ENCODE data around the gene IL4R.

Gene IL4R

GRCh38 chr16:27303256-27304100 is 10.3 kb upstream of the IL4R start:
- Histone ChIP-seq H3K9me3 (ENCODE audit: insufficient read depth, low read depth, low read length) (no peaks in the 10 kb centered on the region), H3K79me2 (ENCODE audit: control insufficient read depth, insufficient read depth, low read length, poor library complexity) (no peaks in the 10 kb centered on the region), H4K12ac (ENCODE audit: low read depth, low read length) (no peak overlapping the region), H2AFZ (ENCODE audit: insufficient read depth, low read length, poor library complexity) (no peak overlapping the region), H3K4ac (ENCODE audit: low read depth, low read length) (no peak overlapping the region), H2AK5ac (ENCODE audit: low read length) (no peak overlapping the region), H2BK12ac (ENCODE audit: low read length) (no peak overlapping the region), H3K27ac (ENCODE audit: low read depth, low read length) (no peak overlapping the region), H3K4me1 (ENCODE audit: control insufficient read depth in 1 of 2, insufficient read depth in 2 of 2, low read length in 2 of 2) (no peaks in the 10 kb centered on the region), H3K79me1 (ENCODE audit: low read length) (no peaks in the 10 kb centered on the region), H2BK5ac (ENCODE audit: low read depth, low read length, poor library complexity) (no peak overlapping the region), H3K27me3 (ENCODE audit: insufficient read depth, low read length) (no peaks in the 10 kb centered on the region), H3K4me2 (ENCODE audit: low read length) (no peak overlapping the region), H3K18ac (ENCODE audit: low read length) (no peak overlapping the region), H3K23ac (ENCODE audit: low read length) (no peak overlapping the region), H3K9ac (ENCODE audit: low read length) (no peak overlapping the region), H3K36me3 (ENCODE audit: control insufficient read depth in 1 of 2, insufficient read depth in 2 of 2, low read length in 2 of 2) (no peaks in the 10 kb centered on the region), H3K14ac (ENCODE audit: low read length) (no peak overlapping the region), H3K4me3 (ENCODE audit: low read depth, low read length) (no peak overlapping the region), H2BK120ac (ENCODE audit: insufficient read depth, low read length, poor library complexity) (no peak overlapping the region), H4K91ac (ENCODE audit: low read depth, low read length) (no peak overlapping the region), H4K8ac (ENCODE audit: low read depth, low read length) (no peak overlapping the region)
- DNase-seq, result no peak
- no CpG with 5 or more reads among the region's 12 CpGs for WGBS (ENCODE audit: extremely low coverage, insufficient coverage, insufficient read length)

- Histone ChIP-seq H2BK5ac (ENCODE audit: low read depth, low read length, poor library complexity) (no peak overlapping the region), H4K8ac (ENCODE audit: low read depth, low read length) (no peak overlapping the region), H2BK120ac (ENCODE audit: insufficient read depth, low read length, poor library complexity) (no peak overlapping the region), H4K12ac (ENCODE audit: low read depth, low read length) (no peak overlapping the region), H3K4me2 (ENCODE audit: low read length) (no peak overlapping the region), H3K23ac (ENCODE audit: low read length) (no peak overlapping the region), H3K79me2 (ENCODE audit: control insufficient read depth, insufficient read depth, low read length, poor library complexity) (no peaks in the 10 kb centered on the region), H3K36me3 (ENCODE audit: control insufficient read depth in 1 of 2, insufficient read depth in 2 of 2, low read length in 2 of 2) (no peaks in the 10 kb centered on the region), H3K4ac (ENCODE audit: low read depth, low read length) (no peak overlapping the region), H3K4me1 (ENCODE audit: control insufficient read depth in 1 of 2, insufficient read depth in 2 of 2, low read length in 2 of 2) (no peaks in the 10 kb centered on the region), H3K14ac (ENCODE audit: low read length) (no peak overlapping the region), H3K9me3 (ENCODE audit: insufficient read depth, low read depth, low read length) (no peaks in the 10 kb centered on the region), H3K27me3 (ENCODE audit: insufficient read depth, low read length) (no peaks in the 10 kb centered on the region), H3K4me3 (ENCODE audit: low read depth, low read length) (no peak overlapping the region), H3K9ac (ENCODE audit: low read length) (no peak overlapping the region), H4K91ac (ENCODE audit: low read depth, low read length) (no peak overlapping the region), H3K18ac (ENCODE audit: low read length) (no peak overlapping the region), H2BK12ac (ENCODE audit: low read length) (no peak overlapping the region), H2AK5ac (ENCODE audit: low read length) (no peak overlapping the region), H3K27ac (ENCODE audit: low read depth, low read length) (no peak overlapping the region), H3K79me1 (ENCODE audit: low read length) (no peaks in the 10 kb centered on the region), H2AFZ (ENCODE audit: insufficient read depth, low read length, poor library complexity) (no peak overlapping the region)
- no CpG with 5 or more reads among the region's 2 CpGs for WGBS (ENCODE audit: extremely low coverage, insufficient coverage, insufficient read length)
- no peak for DNase-seq
These were observed 9.7 kb upstream of the IL4R start for GRCh38 chr16:27304102-27304501.

- H3K23ac ChIP-seq (ENCODE audit: low read length), result no peak overlapping the region
These were observed 8.7 kb upstream of the IL4R start for GRCh38 chr16:27304881-27305745.

GRCh38 chr16:27305839-27306442 is 7.8 kb upstream of the IL4R start:
- DNase-seq, result no peak
- Histone ChIP-seq H3K79me2 (ENCODE audit: control insufficient read depth, insufficient read depth, low read length, poor library complexity) (no peaks in the 10 kb centered on the region), H3K79me1 (ENCODE audit: low read length) (no peaks in the 10 kb centered on the region), H3K9ac (ENCODE audit: low read length) (no peak overlapping the region), H3K4ac (ENCODE audit: low read depth, low read length) (no peak overlapping the region), H3K23ac (ENCODE audit: low read length) (no peak overlapping the region), H3K27me3 (ENCODE audit: insufficient read depth, low read length) (no peaks in the 10 kb centered on the region), H4K12ac (ENCODE audit: low read depth, low read length) (no peak overlapping the region), H2BK5ac (ENCODE audit: low read depth, low read length, poor library complexity) (no peak overlapping the region), H4K91ac (ENCODE audit: low read depth, low read length) (no peak overlapping the region), H2AK5ac (ENCODE audit: low read length) (no peak overlapping the region), H4K8ac (ENCODE audit: low read depth, low read length) (no peak overlapping the region), H2BK120ac (ENCODE audit: insufficient read depth, low read length, poor library complexity) (no peak overlapping the region), H3K18ac (ENCODE audit: low read length) (no peak overlapping the region), H3K36me3 (ENCODE audit: control insufficient read depth in 1 of 2, insufficient read depth in 2 of 2, low read length in 2 of 2) (no peaks in the 10 kb centered on the region), H3K9me3 (ENCODE audit: insufficient read depth, low read depth, low read length) (no peaks in the 10 kb centered on the region), H3K27ac (ENCODE audit: low read depth, low read length) (no peak overlapping the region), H2AFZ (ENCODE audit: insufficient read depth, low read length, poor library complexity) (no peak overlapping the region), H3K14ac (ENCODE audit: low read length) (no peak overlapping the region), H3K4me2 (ENCODE audit: low read length) (no peak overlapping the region), H2BK12ac (ENCODE audit: low read length) (no peak overlapping the region), H3K4me1 (ENCODE audit: control insufficient read depth in 1 of 2, insufficient read depth in 2 of 2, low read length in 2 of 2) (no peaks in the 10 kb centered on the region), H3K4me3 (ENCODE audit: low read depth, low read length) (no peak overlapping the region)
- WGBS (ENCODE audit: extremely low coverage, insufficient coverage, insufficient read length), result no CpG with 5 or more reads among the region's 9 CpGs

More at GRCh38 chr16:27304881-27305745, 8.7 kb upstream of the IL4R start:
- no peak overlapping the region for H2BK12ac ChIP-seq (ENCODE audit: low read length)
- no peak overlapping the region for H3K4me3 ChIP-seq (ENCODE audit: low read depth, low read length)
- H3K4me1 ChIP-seq (ENCODE audit: control insufficient read depth in 1 of 2, insufficient read depth in 2 of 2, low read length in 2 of 2), result no peaks in the 10 kb centered on the region
- H2BK5ac ChIP-seq (ENCODE audit: low read depth, low read length, poor library complexity), result no peak overlapping the region
- no peak overlapping the region for H3K18ac ChIP-seq (ENCODE audit: low read length)
- H4K8ac ChIP-seq (ENCODE audit: low read depth, low read length), result no peak overlapping the region
- H3K27ac ChIP-seq (ENCODE audit: low read depth, low read length), result no peak overlapping the region
- no peak overlapping the region for H2AFZ ChIP-seq (ENCODE audit: insufficient read depth, low read length, poor library complexity)
- H2AK5ac ChIP-seq (ENCODE audit: low read length), result no peak overlapping the region
- no peaks in the 10 kb centered on the region for H3K9me3 ChIP-seq (ENCODE audit: insufficient read depth, low read depth, low read length)
- no peak overlapping the region for H3K14ac ChIP-seq (ENCODE audit: low read length)
- no peak overlapping the region for H4K91ac ChIP-seq (ENCODE audit: low read depth, low read length)
- no peak overlapping the region for H3K4ac ChIP-seq (ENCODE audit: low read depth, low read length)
- H3K9ac ChIP-seq (ENCODE audit: low read length), result no peak overlapping the region
- no peaks in the 10 kb centered on the region for H3K79me1 ChIP-seq (ENCODE audit: low read length)
- no peaks in the 10 kb centered on the region for H3K36me3 ChIP-seq (ENCODE audit: control insufficient read depth in 1 of 2, insufficient read depth in 2 of 2, low read length in 2 of 2)
- H2BK120ac ChIP-seq (ENCODE audit: insufficient read depth, low read length, poor library complexity), result no peak overlapping the region
- H3K27me3 ChIP-seq (ENCODE audit: insufficient read depth, low read length), result no peaks in the 10 kb centered on the region
- no peak overlapping the region for H4K12ac ChIP-seq (ENCODE audit: low read depth, low read length)
- no peak overlapping the region for H3K4me2 ChIP-seq (ENCODE audit: low read length)
- no CpG with 5 or more reads among the region's 5 CpGs for WGBS (ENCODE audit: extremely low coverage, insufficient coverage, insufficient read length)
- no peaks in the 10 kb centered on the region for H3K79me2 ChIP-seq (ENCODE audit: control insufficient read depth, insufficient read depth, low read length, poor library complexity)
- DNase-seq, result no peak

Measured in trophoblast cell (in vitro differentiated cells and primary cell).